IMR-90 (cell line): ENCODE measurements around the gene NTRK2. TPM values are rescaled to one million over a fixed set of nuclear protein-coding genes. Genes with fewer than 3 reads are reported as not detected.

ENCODE experiments used
- ATAC-seq: fragments of 200-7000 bp; cut with Tn5 transposase; 2 replicates; pipeline ENCODE4 v1.9.1; 2020; ENCODE audit warnings: low read depth, mild to moderate bottlenecking, moderate library complexity
- BruUV-seq: library from RNA; stranded (reverse); fragments of 400-500 nt; replicated peaks from 2 replicates; lab custom pipeline; 2021; lab: Mats Ljungman, UMichigan
- CTCF ChIA-PET: fragments of 300-600 bp; formaldehyde crosslinking; extraction: SDS; loops from one replicate; lab custom pipeline; 2021; ENCODE audit warnings: antibody characterized with exemption; lab: Yijun Ruan, JAX
- POLR2A ChIA-PET: fragments of 300-600 bp; sonication (Branson Sonifier 250); formaldehyde crosslinking; loops from one replicate; lab custom pipeline; 2022; ENCODE audit warnings: antibody characterized with exemption; ENCODE audit not compliant: unreplicated experiment; lab: Charles Lee
- DNase-seq: peaks from one replicate; pipeline ENCODE4 v3.0.0; 2013
- H2AFZ ChIP-seq: replicated peaks from 2 replicates; pipeline ENCODE3; 2013; ENCODE audit warnings: low read length, mild to moderate bottlenecking; ENCODE audit not compliant: poor library complexity
- H2AK5ac ChIP-seq: 2 replicates; pipeline ENCODE4 v1.6.1; 2013; ENCODE audit warnings: low read depth, low read length, inconsistent platforms
- H2AK9ac ChIP-seq: replicated peaks from 2 replicates; pipeline ENCODE3; 2013; ENCODE audit warnings: mild to moderate bottlenecking, low read depth, low read length, moderate library complexity; ENCODE audit not compliant: poor library complexity
- H2BK120ac ChIP-seq: 2 replicates; pipeline ENCODE4 v1.6.1; 2013; ENCODE audit warnings: low read depth, low read length, inconsistent platforms
- H2BK15ac ChIP-seq: 3 replicates; pipeline ENCODE4 v1.6.1; 2013; ENCODE audit warnings: low read depth, low read length, inconsistent platforms
- H2BK20ac ChIP-seq: 2 replicates; pipeline ENCODE4 v1.6.1; 2013; ENCODE audit warnings: low read depth, mild to moderate bottlenecking, inconsistent platforms, low read length, moderate library complexity
- H2BK5ac ChIP-seq: 2 replicates; pipeline ENCODE4 v1.6.1; 2013; ENCODE audit warnings: mild to moderate bottlenecking, low read depth, low read length, inconsistent platforms; ENCODE audit not compliant: poor library complexity, severe bottlenecking
- H3K14ac ChIP-seq: replicated peaks from 2 replicates; pipeline ENCODE4 v1.6.1; 2013; ENCODE audit warnings: low read depth, low read length, inconsistent platforms
- H3K18ac ChIP-seq: 2 replicates; pipeline ENCODE4 v1.6.1; 2013; ENCODE audit warnings: low read depth, low read length, control low read depth
- H3K23ac ChIP-seq: 2 replicates; pipeline ENCODE4 v1.6.1; 2013; ENCODE audit warnings: low read depth, low read length, inconsistent platforms
- H3K27ac ChIP-seq: 2 replicates; pipeline ENCODE4 v1.5.1; 2013; ENCODE audit warnings: mild to moderate bottlenecking, control low read depth, low read length; ENCODE audit not compliant: insufficient read depth
- H3K27me3 ChIP-seq: 2 replicates; pipeline ENCODE4 v1.6.1; 2013; ENCODE audit warnings: low read length; ENCODE audit not compliant: control insufficient read depth, insufficient read depth
- H3K36me3 ChIP-seq: 2 replicates; pipeline ENCODE4 v1.6.1; 2013; ENCODE audit warnings: low read length, mixed read lengths; ENCODE audit not compliant: control insufficient read depth, insufficient read depth
- H3K4ac ChIP-seq: 2 replicates; pipeline ENCODE4 v1.6.1; 2013; ENCODE audit warnings: low read depth, low read length, inconsistent platforms
- H3K4me1 ChIP-seq: 2 replicates; pipeline ENCODE4 v1.6.1; 2013; ENCODE audit warnings: low read length, mixed read lengths; ENCODE audit not compliant: control insufficient read depth, insufficient read depth
- H3K4me2 ChIP-seq: 2 replicates; pipeline ENCODE4 v1.6.1; 2013; ENCODE audit warnings: low read depth, mild to moderate bottlenecking, control low read depth, low read length, moderate library complexity
- H3K4me3 ChIP-seq: 2 replicates; pipeline ENCODE4 v1.5.1; 2013; ENCODE audit warnings: low read depth, mild to moderate bottlenecking, control low read depth, low read length, moderate library complexity; ENCODE audit not compliant: insufficient read depth
- H3K56ac ChIP-seq: 2 replicates; pipeline ENCODE4 v1.6.1; 2013; ENCODE audit warnings: low read length, inconsistent platforms; ENCODE audit not compliant: insufficient read depth; ENCODE audit errors: extremely low read depth
- H3K79me1 ChIP-seq, 2 experiments: 2 replicates each; pipeline ENCODE4 v1.6.1; 2013; ENCODE audit warnings: low read length in 2 of 2, inconsistent platforms in 1 of 2, low read depth in 1 of 2
- H3K9ac ChIP-seq: 2 replicates; pipeline ENCODE4 v1.6.1; 2013; ENCODE audit warnings: low read depth, low read length, control low read depth
- H3K9me1 ChIP-seq: 2 replicates; pipeline ENCODE4 v1.6.1; 2013; ENCODE audit warnings: low read length, inconsistent platforms; ENCODE audit not compliant: insufficient read depth
- H3K9me3 ChIP-seq: 2 replicates; pipeline ENCODE4 v1.6.1; 2013; ENCODE audit warnings: low read length; ENCODE audit not compliant: control insufficient read depth, insufficient read depth
- H4K20me1 ChIP-seq: 2 replicates; pipeline ENCODE4 v1.6.1; 2013; ENCODE audit warnings: low read length, inconsistent platforms; ENCODE audit not compliant: insufficient read depth
- H4K5ac ChIP-seq: 2 replicates; pipeline ENCODE4 v1.6.1; 2013; ENCODE audit warnings: mild to moderate bottlenecking, low read depth, low read length, control low read depth
- H4K8ac ChIP-seq, 2 experiments: 2 replicates each; pipeline ENCODE4 v1.6.1; 2013; ENCODE audit warnings: low read depth in 2 of 2, low read length in 2 of 2, control low read depth in 1 of 2, inconsistent platforms in 1 of 2
- H4K91ac ChIP-seq: 2 replicates; pipeline ENCODE4 v1.6.1; 2013; ENCODE audit warnings: low read depth, low read length, inconsistent platforms; ENCODE audit not compliant: insufficient read depth
- BHLHE40 ChIP-seq: fragments of 150-350 bp; IDR thresholded peaks from 2 replicates; pipeline ENCODE4 v1.6.1; 2016; ENCODE audit warnings: mild to moderate bottlenecking, low read depth, low read length
- CEBPB ChIP-seq: IDR thresholded peaks from 2 replicates; pipeline ENCODE4 v1.6.1; 2012; ENCODE audit warnings: low read depth, low read length, improper control_type of control experiment
- CHD1 ChIP-seq: IDR thresholded peaks from 2 replicates; pipeline ENCODE4 v1.6.1; 2012; ENCODE audit warnings: low read depth, low read length, improper control_type of control experiment
- FOS ChIP-seq: fragments of 150-350 bp; IDR thresholded peaks from 2 replicates; pipeline ENCODE4 v1.6.1; 2016; ENCODE audit warnings: low read depth, low read length
- MAFK ChIP-seq: IDR thresholded peaks from 2 replicates; pipeline ENCODE4 v1.6.1; 2012; ENCODE audit warnings: low read depth, low read length, improper control_type of control experiment
- MAZ ChIP-seq: IDR thresholded peaks from 2 replicates; pipeline ENCODE4 v1.6.1; 2012; ENCODE audit warnings: low read depth, mild to moderate bottlenecking, low read length, improper control_type of control experiment, moderate library complexity, borderline replicate concordance
- MXI1 ChIP-seq: IDR thresholded peaks from 2 replicates; pipeline ENCODE4 v1.6.1; 2012; ENCODE audit warnings: low read depth, mild to moderate bottlenecking, low read length, moderate library complexity, borderline replicate concordance
- NFE2L2 ChIP-seq: fragments of 150-350 bp; IDR thresholded peaks from 2 replicates; pipeline ENCODE4 v1.6.1; 2016; ENCODE audit warnings: low read depth, mild to moderate bottlenecking, low read length
- POLR2A ChIP-seq: IDR thresholded peaks from 2 replicates; pipeline ENCODE4 v1.6.1; 2012; ENCODE audit warnings: mild to moderate bottlenecking, low read depth, low read length
- RAD21 ChIP-seq: IDR thresholded peaks from 2 replicates; pipeline ENCODE4 v1.6.1; 2012; ENCODE audit warnings: low read length, improper control_type of control experiment
- RCOR1 ChIP-seq: IDR thresholded peaks from 2 replicates; pipeline ENCODE4 v1.6.1; 2012; ENCODE audit warnings: mild to moderate bottlenecking, low read length, improper control_type of control experiment; ENCODE audit not compliant: insufficient replicate concordance
- RFX5 ChIP-seq: IDR thresholded peaks from 2 replicates; pipeline ENCODE4 v1.8.0; 2012; ENCODE audit warnings: low read depth, mild to moderate bottlenecking, low read length, moderate library complexity
- SMC3 ChIP-seq: fragments of 150-350 bp; IDR thresholded peaks from 2 replicates; pipeline ENCODE4 v1.6.1; 2016; ENCODE audit warnings: low read depth, mild to moderate bottlenecking, antibody characterized with exemption, low read length, moderate library complexity
- WGBS, 2 experiments: methylation state at CpG; one replicate each; pipeline versions ENCODE4 v1.1.5 to v1.1.7; 2013; ENCODE audit warnings: missing lambda C conversion rate in 2 of 2; ENCODE audit not compliant: insufficient read length in 1 of 2; ENCODE audit errors: extremely low coverage in 2 of 2; 5-methylcytosine and 5-hydroxymethylcytosine counted together
- dilution Hi-C: fragments of 300-500 bp; cut with HindIII; formaldehyde crosslinking; loops from one replicate; pipeline ENCODE4 v1.14.3; 2018; ENCODE audit warnings: low sequenced_read_pairs; ENCODE audit not compliant: unreplicated experiment
- in situ Hi-C: fragments of 300-500 bp; cut with MboI; formaldehyde crosslinking; loops from 3 replicates; pipeline ENCODE4 v1.14.3; 2019; ENCODE audit warnings: low sequenced_read_pairs, inconsistent platforms, mixed read lengths
- intact Hi-C: fragments of 100-400 bp; cut with micrococcal nuclease; formaldehyde crosslinking; loops from 2 replicates; pipeline ENCODE4 v1.10.0; 2022
- polyA plus RNA-seq, 3 experiments: library from polyadenylated mRNA; depleted of rRNA; stranded (reverse); fragments of >200 nt; gene quantifications; 2 replicates each; pipeline ENCODE4 v1.2.3, GENCODE V29; 2012; ENCODE audit warnings: low replicate concordance in 1 of 3
- total RNA-seq: library from RNA; depleted of rRNA; stranded (reverse); fragments of >200 nt; gene quantifications from 2 replicates; pipeline ENCODE4 v1.2.3, GENCODE V29; 2012
- TF ChIP-seq, protein P1 (sequence below): conservative IDR thresholded peaks from 2 replicates; pipeline ENCODE4 v1.5.1; 2012; ENCODE audit warnings: mild to moderate bottlenecking, low read depth, low read length, improper control_type of control experiment
- TF ChIP-seq, protein P2 (sequence below): fragments of 150-350 bp; IDR thresholded peaks from 2 replicates; pipeline ENCODE4 v1.6.1; 2017; ENCODE audit warnings: mild to moderate bottlenecking, antibody characterized with exemption, low read length, low read depth
- TF ChIP-seq, protein P3 (sequence below): fragments of 150-350 bp; IDR thresholded peaks from 2 replicates; pipeline ENCODE4 v1.6.1; 2016; ENCODE audit warnings: low read depth, mild to moderate bottlenecking, low read length, moderate library complexity, borderline replicate concordance

Gene NTRK2
- total and polyA plus RNA-seq, 2 of the 4 experiments (the other 2 are of a cell fraction): under 0.01 to 0.02 TPM

DNA sequence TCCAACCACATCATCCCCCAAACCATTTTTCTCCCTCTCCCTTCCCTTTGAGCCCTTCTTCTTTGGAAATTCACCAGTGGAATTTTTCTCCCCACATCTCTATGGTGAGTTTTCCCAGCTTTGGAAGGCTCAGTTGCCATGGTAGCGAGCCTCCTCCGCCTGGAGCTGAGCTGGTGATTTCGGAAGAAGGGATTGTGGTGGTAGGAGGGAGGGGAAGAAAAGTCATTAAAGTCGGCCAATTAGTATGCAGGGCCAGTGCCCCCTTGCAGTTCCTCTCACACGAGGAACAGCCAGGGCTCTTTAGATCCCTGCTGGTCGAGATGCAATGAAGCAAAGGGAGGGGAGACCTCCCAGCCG, 322.0 kb downstream of the NTRK2 start:
- no peak overlapping the region for H3K4ac ChIP-seq
- WGBS, 2 experiments: 20% methylated on average over 1 of the region's 7 CpGs; no CpG with 5 or more reads in 1 of the 2 experiments
- no peak overlapping the region for H2AK5ac ChIP-seq
- no peaks in the 10 kb centered on the region for H3K9me1 ChIP-seq
- no peak overlapping the region for H3K56ac ChIP-seq
- no peak overlapping the region for H2BK5ac ChIP-seq
- ATAC-seq: no peak
- H4K8ac ChIP-seq: no peak overlapping the region
- no peaks in the 10 kb centered on the region for H3K79me1 ChIP-seq
- H3K9me3 ChIP-seq: peaks cover 16% of the 10 kb centered on the region; the same call in 1 of the 2 replicates
- no peaks in the 10 kb centered on the region for H3K4me1 ChIP-seq
- H2AK9ac ChIP-seq: no peak overlapping the region
- no peaks in the 10 kb centered on the region for H4K20me1 ChIP-seq
- CTCF ChIA-PET: no interaction called here
- no peak overlapping the region for H2AFZ ChIP-seq
- no peak overlapping the region for H3K27ac ChIP-seq
- BruUV-seq: no TSS peak
- no peaks in the 10 kb centered on the region for H3K36me3 ChIP-seq
- no peak overlapping the region for H3K9ac ChIP-seq
- TF ChIP-seq, protein P1, sequence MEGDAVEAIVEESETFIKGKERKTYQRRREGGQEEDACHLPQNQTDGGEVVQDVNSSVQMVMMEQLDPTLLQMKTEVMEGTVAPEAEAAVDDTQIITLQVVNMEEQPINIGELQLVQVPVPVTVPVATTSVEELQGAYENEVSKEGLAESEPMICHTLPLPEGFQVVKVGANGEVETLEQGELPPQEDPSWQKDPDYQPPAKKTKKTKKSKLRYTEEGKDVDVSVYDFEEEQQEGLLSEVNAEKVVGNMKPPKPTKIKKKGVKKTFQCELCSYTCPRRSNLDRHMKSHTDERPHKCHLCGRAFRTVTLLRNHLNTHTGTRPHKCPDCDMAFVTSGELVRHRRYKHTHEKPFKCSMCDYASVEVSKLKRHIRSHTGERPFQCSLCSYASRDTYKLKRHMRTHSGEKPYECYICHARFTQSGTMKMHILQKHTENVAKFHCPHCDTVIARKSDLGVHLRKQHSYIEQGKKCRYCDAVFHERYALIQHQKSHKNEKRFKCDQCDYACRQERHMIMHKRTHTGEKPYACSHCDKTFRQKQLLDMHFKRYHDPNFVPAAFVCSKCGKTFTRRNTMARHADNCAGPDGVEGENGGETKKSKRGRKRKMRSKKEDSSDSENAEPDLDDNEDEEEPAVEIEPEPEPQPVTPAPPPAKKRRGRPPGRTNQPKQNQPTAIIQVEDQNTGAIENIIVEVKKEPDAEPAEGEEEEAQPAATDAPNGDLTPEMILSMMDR: no peak
- no peak for TF ChIP-seq MAZ
- no peak for TF ChIP-seq CEBPB
- no peak for TF ChIP-seq BHLHE40
- TF ChIP-seq FOS: no peak
- TF ChIP-seq RCOR1: no peak
- no peak for TF ChIP-seq RFX5
- TF ChIP-seq, protein P2, sequence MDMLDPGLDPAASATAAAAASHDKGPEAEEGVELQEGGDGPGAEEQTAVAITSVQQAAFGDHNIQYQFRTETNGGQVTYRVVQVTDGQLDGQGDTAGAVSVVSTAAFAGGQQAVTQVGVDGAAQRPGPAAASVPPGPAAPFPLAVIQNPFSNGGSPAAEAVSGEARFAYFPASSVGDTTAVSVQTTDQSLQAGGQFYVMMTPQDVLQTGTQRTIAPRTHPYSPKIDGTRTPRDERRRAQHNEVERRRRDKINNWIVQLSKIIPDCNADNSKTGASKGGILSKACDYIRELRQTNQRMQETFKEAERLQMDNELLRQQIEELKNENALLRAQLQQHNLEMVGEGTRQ: no peak
- TF ChIP-seq, protein P3, sequence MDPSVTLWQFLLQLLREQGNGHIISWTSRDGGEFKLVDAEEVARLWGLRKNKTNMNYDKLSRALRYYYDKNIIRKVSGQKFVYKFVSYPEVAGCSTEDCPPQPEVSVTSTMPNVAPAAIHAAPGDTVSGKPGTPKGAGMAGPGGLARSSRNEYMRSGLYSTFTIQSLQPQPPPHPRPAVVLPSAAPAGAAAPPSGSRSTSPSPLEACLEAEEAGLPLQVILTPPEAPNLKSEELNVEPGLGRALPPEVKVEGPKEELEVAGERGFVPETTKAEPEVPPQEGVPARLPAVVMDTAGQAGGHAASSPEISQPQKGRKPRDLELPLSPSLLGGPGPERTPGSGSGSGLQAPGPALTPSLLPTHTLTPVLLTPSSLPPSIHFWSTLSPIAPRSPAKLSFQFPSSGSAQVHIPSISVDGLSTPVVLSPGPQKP: no peak
- no peak for TF ChIP-seq MAFK
- no peak for TF ChIP-seq POLR2A
- TF ChIP-seq RAD21: no peak
- TF ChIP-seq CHD1: no peak
- no peak for TF ChIP-seq MXI1
- no peak for TF ChIP-seq NFE2L2
- no peak for TF ChIP-seq SMC3
- no peak overlapping the region for H4K5ac ChIP-seq
- no peak overlapping the region for H3K4me2 ChIP-seq
- no peak overlapping the region for H3K4me3 ChIP-seq
- no peak overlapping the region for H2BK120ac ChIP-seq
- no peak overlapping the region for H3K14ac ChIP-seq
- no peak overlapping the region for H2BK20ac ChIP-seq
- H4K91ac ChIP-seq: no peak overlapping the region
- H3K23ac ChIP-seq: no peak overlapping the region
- H2BK15ac ChIP-seq: no peak overlapping the region
- POLR2A ChIA-PET: no interaction called here
- in situ Hi-C loops: no loop called here
- no peak overlapping the region for H3K18ac ChIP-seq
- intact Hi-C loops: no loop called here
- dilution Hi-C loops: no loop called here
- H3K27me3 ChIP-seq: no peaks in the 10 kb centered on the region
- DNase-seq: no peak
